Caki2 (cell line): Measurements from ENCODE around the gene FRAT2. TPM values are rescaled to one million over a fixed set of nuclear protein-coding genes. Genes with fewer than 3 reads are reported as not detected.

Experiments used
- DNase-seq: peaks from one replicate; pipeline ENCODE4 v3.0.0-alpha.2; 2015; ENCODE audit warnings: low read depth
- in situ Hi-C: cut with HindIII; loops from 2 replicates; pipeline ENCODE4 v1.10.0; 2016; ENCODE audit warnings: low sequenced_read_pairs, low pct_unique_long_range_greater_than_20kb, mixed read lengths
- total RNA-seq: library from RNA; depleted of rRNA; stranded (reverse); fragments of >200 nt; shearing (Covaris generic); gene quantifications from 2 replicates; pipeline ENCODE4 v1.2.3, GENCODE V29; 2014; ENCODE audit warnings: low replicate concordance

Gene FRAT2
- total RNA-seq, 1 experiment from 2014 or later: 9.1 TPM

- no peak for DNase-seq
- in situ Hi-C loops: no loop called here
Observed at GRCh38 chr10:97333351-97333600, 1.3 kb downstream of the FRAT2 start.

GRCh38 chr10:97332591-97333350 lies 1.8 kb downstream of the FRAT2 start:
- DNase-seq: no peak
- in situ Hi-C loops: no loop called here

GRCh38 chr10:97331153-97331703 lies 3.3 kb downstream of the FRAT2 start:
- in situ Hi-C loops: no loop called here
- DNase-seq: no peak

- DNase-seq: no peak
- in situ Hi-C loops: no loop called here
Observed at GRCh38 chr10:97329766-97330165, 4.8 kb downstream of the FRAT2 start.

GRCh38 chr10:97328646-97329453 lies 5.7 kb downstream of the FRAT2 start:
- in situ Hi-C loops: no loop called here
- no peak for DNase-seq

DNA sequence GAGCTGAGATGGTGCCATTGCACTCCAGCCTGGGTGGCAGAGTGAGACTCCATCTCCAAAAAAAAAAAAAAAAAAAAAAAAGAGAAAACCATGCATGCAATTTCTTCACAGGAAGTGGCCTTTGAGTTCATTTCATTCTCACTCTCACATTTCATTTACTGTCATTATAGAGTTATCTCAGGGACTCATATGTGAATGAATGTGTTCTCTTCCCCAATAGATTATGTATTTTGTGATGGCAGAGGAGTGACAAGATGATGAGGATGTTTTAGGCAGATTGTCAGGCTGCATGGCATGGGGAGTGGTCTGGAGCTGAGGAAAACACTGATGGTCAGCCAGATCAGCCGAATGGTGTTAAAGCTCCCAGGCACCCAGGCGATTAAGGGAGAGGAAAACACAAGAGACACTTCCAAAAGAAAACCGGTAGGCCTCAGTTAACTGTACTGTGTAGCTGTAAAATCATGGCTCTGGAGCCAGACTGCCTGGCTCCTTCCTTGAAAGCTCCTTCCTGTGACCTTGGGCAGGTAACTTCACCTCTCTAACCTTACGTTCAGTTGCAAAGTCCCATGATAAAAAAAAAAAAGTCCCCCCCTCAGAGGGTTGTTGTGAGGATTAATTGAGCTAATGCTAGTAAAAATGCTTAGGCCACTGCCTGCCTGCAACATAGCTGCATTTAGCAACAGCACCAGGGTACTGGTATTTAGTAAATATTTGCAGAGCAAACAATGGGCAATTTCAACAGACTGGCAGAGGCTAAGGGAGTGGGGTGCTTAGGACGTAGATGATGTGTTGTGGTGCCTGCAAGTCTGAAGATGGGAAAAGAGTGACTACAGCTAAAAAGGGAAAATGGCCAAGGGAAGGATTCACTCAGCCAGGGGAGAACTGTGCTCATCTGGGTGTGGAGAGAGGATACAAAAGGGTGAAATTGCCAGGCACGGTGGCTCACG lies 6.9 kb downstream of the FRAT2 start:
- in situ Hi-C loops: no loop called here
- no peak for DNase-seq

DNA sequence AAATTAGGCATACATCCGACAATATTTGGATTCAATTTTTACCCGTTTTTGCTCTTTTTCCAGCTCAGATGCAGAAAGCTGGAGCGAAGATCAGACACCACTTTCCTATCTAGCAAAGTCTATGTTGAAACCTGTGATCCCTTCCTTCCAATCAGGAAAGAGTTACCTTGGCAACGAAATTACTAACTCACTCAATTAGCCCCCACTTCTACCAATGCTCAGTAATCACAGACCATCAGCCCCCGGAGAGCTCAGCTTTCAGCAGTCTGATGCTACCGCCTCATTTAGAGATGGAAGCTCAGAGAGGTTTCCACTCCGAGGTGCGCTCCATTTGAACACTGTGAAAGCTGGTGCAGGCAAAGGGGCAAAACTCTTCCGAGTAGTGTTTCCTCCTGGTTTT lies 8.8 kb downstream of the FRAT2 start:
- DNase-seq: no peak
- in situ Hi-C loops: no loop called here

- in situ Hi-C loops: no loop called here
- no peak for DNase-seq
Observed at GRCh38 chr10:97323501-97323900, 11.0 kb downstream of the FRAT2 start.

- in situ Hi-C loops: no loop called here
- DNase-seq: no peak
Observed at GRCh38 chr10:97321804-97322190, 12.7 kb downstream of the FRAT2 start.

GRCh38 chr10:97321032-97321803 lies 13.3 kb downstream of the FRAT2 start:
- in situ Hi-C loops: no loop called here
- DNase-seq: no peak

GRCh38 chr10:97320480-97321031 lies 14.0 kb downstream of the FRAT2 start:
- in situ Hi-C loops: no loop called here
- DNase-seq: no peak

GRCh38 chr10:97319671-97320479 lies 14.7 kb downstream of the FRAT2 start:
- in situ Hi-C loops: no loop called here
- DNase-seq: no peak

- DNase-seq: peak; percentile 79
- in situ Hi-C loops: no loop called here
Observed at GRCh38 chr10:97318772-97319651, 15.5 kb downstream of the FRAT2 start, which contains the start of gene FRAT1. Gene FRAT1, plus strand, starts transcription at chr10:97319271. Its CDS starts 183 bp downstream, at chr10:97319454.

DNA sequence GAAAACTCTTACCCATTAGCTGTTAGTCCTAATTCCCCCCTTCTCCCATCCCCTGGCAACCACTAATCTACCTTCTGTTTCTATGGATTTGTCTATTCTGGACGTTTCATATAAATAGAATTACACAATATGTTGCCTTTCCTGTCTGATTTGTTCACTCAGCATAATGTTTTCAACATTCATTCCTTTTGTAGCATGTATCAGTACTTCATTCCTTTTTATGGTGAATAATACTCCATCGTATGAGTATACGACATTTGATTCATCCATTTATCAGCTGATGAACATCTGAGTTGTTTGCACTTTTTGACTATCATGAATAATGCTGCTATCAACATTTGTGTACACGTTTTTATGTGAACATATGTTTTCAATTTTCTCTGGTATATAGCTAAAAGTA lies 19.9 kb downstream of the FRAT2 start:
- in situ Hi-C loops: no loop called here
- DNase-seq: no peak

DNA sequence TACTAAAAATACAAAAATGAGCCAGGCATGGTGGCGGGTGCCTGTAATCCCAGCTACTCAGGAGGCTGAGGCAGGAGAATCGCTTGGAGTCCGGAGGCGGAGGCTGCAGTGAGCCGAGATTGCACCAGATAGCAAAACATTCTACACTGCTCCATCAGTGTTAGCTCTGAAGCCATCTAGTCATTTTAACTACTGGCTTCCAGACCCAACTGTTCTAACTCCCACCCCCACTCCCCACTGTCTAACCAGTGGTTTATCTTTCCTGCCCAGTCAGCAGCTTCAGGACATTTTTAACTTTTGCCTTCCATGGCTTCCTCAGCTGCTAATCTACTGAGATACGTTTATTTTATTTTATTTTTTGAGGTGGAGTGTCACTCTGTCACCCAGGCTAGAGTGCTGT lies 21.6 kb downstream of the FRAT2 start:
- no peak for DNase-seq
- in situ Hi-C loops: no loop called here

- no peak for DNase-seq
- in situ Hi-C loops: no loop called here
Observed at GRCh38 chr10:97311111-97311626, 23.4 kb downstream of the FRAT2 start.
